Measurements from ENCODE around the gene NFU1.

DNA sequence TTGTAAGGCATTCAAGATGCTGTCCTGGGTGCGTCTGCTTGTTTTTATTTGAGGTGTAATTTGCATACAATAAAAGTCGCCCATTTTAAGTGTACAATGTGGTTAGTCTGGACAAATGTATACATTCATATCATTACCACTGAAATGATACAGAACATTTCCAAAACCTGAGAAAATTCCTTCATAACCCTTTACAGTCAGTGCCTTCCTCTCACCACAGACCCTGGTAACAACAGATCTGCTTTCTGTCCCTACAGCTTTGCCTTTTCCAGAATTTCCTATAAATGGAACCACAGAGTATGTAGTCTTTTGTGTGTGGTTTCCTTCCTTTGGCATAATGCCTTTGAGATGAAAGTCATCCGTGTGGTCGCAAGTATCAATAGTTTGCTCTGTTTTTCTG lies 45.8 kb upstream of the NFU1 start:
- TF ChIP-seq EZH2phosphoT487 (IDR thresholded peaks at IDR 0.05; ENCODE audit: low read depth), result no peak
- TF ChIP-seq, protein P1, sequence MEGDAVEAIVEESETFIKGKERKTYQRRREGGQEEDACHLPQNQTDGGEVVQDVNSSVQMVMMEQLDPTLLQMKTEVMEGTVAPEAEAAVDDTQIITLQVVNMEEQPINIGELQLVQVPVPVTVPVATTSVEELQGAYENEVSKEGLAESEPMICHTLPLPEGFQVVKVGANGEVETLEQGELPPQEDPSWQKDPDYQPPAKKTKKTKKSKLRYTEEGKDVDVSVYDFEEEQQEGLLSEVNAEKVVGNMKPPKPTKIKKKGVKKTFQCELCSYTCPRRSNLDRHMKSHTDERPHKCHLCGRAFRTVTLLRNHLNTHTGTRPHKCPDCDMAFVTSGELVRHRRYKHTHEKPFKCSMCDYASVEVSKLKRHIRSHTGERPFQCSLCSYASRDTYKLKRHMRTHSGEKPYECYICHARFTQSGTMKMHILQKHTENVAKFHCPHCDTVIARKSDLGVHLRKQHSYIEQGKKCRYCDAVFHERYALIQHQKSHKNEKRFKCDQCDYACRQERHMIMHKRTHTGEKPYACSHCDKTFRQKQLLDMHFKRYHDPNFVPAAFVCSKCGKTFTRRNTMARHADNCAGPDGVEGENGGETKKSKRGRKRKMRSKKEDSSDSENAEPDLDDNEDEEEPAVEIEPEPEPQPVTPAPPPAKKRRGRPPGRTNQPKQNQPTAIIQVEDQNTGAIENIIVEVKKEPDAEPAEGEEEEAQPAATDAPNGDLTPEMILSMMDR (IDR thresholded peaks at IDR 0.05; ENCODE audit: low read depth, low read length), result no peak

Measured in OCI-LY3 (cell line).